OCI-LY3 (cell line): ENCODE measurements around the gene GNE.

Experiments
- EZH2phosphoT487 ChIP-seq: fragments of 200-600 bp; shearing (Covaris generic); IDR thresholded peaks from 2 replicates; pipeline ENCODE4 v1.6.1; 2018; ENCODE audit warnings: antibody characterized with exemption, mixed run types, low read depth
- TF ChIP-seq, protein P1 (sequence below): fragments of 200-600, 300-600 bp; sonication (generic); IDR thresholded peaks from 2 replicates; pipeline ENCODE4 v1.5.1; 2014; ENCODE audit warnings: antibody characterized with exemption, low read length, low read depth

DNA sequence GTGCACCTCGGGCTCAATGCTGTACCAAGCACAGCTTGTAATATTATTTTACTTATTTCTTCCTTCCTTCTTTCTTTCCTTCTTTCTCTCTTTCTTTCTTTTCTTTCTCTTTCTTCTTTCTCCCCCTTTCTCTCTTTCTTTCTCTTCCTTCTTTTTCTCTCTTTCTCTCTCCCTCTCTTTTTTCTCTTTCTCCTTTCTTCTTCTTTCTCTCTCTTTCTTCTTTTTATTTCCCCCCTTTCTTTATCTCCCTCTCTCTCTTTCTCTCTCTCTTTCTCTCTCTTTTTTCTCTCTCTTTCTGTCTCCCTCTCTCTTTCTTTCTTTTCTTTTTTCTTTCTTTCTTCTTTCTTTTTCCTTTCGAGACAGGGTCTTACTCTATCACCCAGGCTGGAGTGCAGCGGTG, 32.7 kb upstream of the GNE start:
- TF ChIP-seq, protein P1, sequence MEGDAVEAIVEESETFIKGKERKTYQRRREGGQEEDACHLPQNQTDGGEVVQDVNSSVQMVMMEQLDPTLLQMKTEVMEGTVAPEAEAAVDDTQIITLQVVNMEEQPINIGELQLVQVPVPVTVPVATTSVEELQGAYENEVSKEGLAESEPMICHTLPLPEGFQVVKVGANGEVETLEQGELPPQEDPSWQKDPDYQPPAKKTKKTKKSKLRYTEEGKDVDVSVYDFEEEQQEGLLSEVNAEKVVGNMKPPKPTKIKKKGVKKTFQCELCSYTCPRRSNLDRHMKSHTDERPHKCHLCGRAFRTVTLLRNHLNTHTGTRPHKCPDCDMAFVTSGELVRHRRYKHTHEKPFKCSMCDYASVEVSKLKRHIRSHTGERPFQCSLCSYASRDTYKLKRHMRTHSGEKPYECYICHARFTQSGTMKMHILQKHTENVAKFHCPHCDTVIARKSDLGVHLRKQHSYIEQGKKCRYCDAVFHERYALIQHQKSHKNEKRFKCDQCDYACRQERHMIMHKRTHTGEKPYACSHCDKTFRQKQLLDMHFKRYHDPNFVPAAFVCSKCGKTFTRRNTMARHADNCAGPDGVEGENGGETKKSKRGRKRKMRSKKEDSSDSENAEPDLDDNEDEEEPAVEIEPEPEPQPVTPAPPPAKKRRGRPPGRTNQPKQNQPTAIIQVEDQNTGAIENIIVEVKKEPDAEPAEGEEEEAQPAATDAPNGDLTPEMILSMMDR: no peak
- TF ChIP-seq EZH2phosphoT487: no peak
